HG03520 (cell line): ENCODE data around the gene TMEM14C.
"Not testable (repeated sequence)": the region's sequence is repeated elsewhere in the genome, so short reads cannot be mapped to it uniquely, and the experiment has no call there.

Experiments used
- ATAC-seq: cut with Tn5 transposase; IDR thresholded peaks from one replicate; pipeline ENCODE4 v1.9.1; 2021; ENCODE audit warnings: mild to moderate bottlenecking, moderate library complexity; ENCODE audit not compliant: unreplicated experiment

The TMEM14C gene

GRCh38 chr6:10720960-10721849, 1.7 kb upstream of the TMEM14C start:
- ATAC-seq = not testable (repeated sequence)

GRCh38 chr6:10721850-10722569, 860 bp upstream of the TMEM14C start:
- ATAC-seq = no peak

GRCh38 chr6:10722570-10722819, 375 bp upstream of the TMEM14C start:
- no peak for ATAC-seq

DNA sequence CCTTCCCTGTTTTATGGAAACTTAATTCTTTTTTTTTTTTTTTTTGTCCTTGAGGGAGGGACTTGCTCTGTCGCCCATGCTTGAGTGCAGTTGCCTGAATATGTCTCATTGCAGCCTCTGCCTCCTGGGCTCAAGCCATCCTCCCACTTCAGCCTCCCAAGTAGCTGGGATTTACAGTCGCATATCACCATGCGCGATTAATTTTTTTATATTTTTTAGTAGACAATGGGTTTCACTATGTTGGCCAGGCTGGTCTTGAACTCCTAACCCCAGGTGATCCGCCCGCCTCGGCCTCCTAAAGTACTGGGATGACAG, 654 bp downstream of the TMEM14C start:
- no peak for ATAC-seq

GRCh38 chr6:10725044-10725443, 2.2 kb downstream of the TMEM14C start:
- no peak for ATAC-seq

DNA sequence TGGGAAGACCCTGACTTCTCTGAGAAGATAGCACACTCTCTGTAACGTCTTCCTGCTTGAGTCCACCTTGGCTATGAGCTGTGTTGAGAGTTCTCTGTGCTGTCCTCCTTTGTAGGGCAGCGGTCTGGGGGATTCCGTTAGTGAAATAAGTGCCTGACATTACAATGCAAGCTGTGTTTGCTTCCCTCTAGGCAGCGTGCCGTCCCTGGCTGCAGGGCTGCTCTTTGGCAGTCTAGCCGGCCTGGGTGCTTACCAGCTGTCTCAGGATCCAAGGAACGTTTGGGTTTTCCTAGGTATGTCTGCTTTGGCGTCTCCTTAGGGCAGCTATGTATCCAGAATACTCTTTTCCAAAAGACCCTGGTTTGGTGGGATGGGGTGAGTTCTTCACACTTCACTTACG, 2.8 kb downstream of the TMEM14C start:
- no peak for ATAC-seq

DNA sequence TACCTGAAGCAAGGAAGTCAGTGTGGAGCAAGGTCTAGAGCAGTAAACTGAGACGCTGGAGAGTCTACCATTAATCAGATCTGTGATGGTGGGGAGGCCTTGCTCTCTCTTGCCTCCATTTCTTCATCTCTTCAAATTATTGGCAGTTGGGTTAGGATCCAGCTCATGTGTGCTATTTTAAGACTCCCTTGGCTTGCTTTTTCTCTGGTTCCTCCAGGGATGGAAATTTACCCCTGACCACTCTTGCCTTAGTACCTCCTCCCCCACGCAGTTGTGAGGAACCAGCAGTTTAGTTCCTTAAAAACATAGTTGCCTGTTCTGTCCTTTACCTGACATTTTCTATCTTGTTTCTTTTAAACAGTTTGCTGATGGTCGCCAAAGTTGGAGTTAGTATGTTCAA, 7.4 kb downstream of the TMEM14C start:
- no peak for ATAC-seq

- no peak for ATAC-seq
These were observed 10.4 kb downstream of the TMEM14C start for GRCh38 chr6:10733151-10733715.

DNA sequence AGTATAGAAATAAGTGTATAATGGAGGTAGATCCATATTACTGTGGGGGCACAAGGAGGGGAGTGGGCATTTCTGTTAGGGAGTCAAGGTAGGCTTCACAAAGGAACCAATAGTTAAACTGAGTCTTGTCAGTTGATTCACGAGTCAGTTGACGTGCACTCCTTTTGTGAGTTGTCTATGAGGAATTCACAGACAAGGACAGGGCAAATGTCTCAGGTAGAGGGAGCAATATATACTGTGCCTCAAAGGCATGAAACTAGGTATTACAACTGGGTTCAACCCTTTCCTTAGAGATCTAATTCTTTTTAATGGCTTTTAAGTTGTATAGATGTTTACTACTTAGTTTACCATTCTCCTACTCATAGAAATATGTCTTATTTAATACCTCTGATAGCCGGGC, 11.0 kb downstream of the TMEM14C start:
- ATAC-seq = no peak

DNA sequence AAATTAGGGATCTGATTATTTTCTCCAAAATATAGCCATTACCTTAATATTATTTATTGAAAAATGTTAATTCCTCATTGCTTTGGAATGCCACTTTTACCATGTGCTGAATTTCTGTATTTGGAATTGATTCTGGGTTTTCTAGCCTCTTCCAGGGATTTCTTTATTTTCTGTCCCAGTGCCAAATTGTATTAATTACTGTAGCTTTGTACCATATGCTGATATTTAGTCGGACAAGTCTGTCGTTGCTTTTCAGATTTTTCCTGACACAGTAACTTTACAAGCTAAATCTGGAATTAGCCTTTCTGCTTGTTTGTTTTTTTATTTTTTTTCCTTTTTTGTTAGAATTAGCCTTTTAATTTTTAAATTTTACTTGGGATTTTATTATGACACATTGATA, 13.9 kb downstream of the TMEM14C start:
- ATAC-seq = no peak

- ATAC-seq = no peak
These were observed 17.2 kb downstream of the TMEM14C start for GRCh38 chr6:10740061-10740460.

GRCh38 chr6:10741643-10742042, 18.8 kb downstream of the TMEM14C start:
- not testable (repeated sequence) for ATAC-seq

GRCh38 chr6:10742251-10742650, 19.4 kb downstream of the TMEM14C start:
- ATAC-seq = no peak

DNA sequence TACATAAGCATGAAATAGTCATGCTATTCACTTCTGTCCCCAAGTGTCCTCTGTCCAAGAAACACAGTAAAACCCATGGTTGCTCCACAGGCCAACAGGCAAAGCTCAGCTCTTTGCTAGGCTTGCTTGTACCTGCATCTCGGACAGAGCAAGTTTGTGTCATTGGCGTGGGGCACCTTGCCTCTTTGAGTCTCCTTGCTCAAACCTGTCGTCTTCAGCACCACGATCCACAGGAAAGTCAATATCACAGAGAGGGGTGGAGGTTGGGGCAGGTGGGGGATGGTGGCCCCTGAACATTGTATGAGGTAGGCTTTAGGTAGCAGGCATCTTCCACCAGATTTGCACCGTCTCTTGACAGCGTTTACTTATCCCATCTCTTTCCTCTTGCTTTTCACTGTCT, 20.6 kb downstream of the TMEM14C start:
- ATAC-seq = no peak

DNA sequence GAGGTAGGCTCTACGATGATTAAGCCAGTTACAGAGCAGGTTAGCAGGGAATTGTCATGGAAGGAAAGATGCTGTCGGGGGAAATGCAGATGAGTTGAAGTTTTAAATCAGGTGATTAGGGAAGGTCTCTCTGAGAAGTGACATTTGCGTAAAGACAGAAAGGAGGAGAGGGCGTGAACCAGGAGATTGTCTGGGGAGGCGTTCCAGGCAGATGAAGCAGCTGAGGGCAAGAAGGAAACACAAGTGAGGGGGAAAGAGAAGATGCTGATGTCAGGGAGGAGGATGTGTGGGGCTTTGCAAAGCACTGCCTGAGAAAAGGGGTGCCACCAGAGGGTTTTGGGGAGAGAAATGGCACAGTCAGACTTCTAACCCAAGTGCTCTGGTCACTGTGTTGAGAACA, 22.2 kb downstream of the TMEM14C start:
- ATAC-seq = no peak

- ATAC-seq = no peak
These were observed 24.0 kb downstream of the TMEM14C start for GRCh38 chr6:10746915-10747250.

GRCh38 chr6:10747251-10747972, 24.5 kb downstream of the TMEM14C start, which contains the start of gene TMEM14B:
TMEM14B (plus strand) TSS chr6:10747805; CDS start chr6:10749246, 1,441 bp downstream.
- ATAC-seq = peak; percentile 97

DNA sequence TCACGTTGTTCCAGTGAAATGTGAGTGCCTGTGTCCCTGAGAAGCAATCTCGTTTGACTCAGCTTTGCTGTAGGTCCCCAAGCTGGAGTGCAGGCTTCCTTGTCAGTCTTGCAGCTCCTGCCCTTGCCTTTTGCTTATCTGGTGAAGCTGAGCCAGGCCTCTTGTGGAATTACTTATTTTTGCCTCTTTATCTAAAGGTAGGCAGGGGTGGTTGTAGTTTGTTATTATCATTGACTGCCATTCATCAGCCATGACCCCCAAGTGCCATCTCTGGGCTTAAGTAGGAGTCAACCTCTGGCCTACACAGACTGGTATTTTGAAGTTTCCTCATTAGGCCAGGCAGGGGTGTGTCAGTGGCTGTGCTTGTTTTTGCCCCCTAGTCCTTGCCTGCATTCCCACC, 26.9 kb downstream of the TMEM14C start:
- no peak for ATAC-seq

- not testable (repeated sequence) for ATAC-seq
These were observed 27.7 kb downstream of the TMEM14C start for GRCh38 chr6:10750568-10750967.

- ATAC-seq = not testable (repeated sequence)
These were observed 28.9 kb downstream of the TMEM14C start for GRCh38 chr6:10751757-10752156.

DNA sequence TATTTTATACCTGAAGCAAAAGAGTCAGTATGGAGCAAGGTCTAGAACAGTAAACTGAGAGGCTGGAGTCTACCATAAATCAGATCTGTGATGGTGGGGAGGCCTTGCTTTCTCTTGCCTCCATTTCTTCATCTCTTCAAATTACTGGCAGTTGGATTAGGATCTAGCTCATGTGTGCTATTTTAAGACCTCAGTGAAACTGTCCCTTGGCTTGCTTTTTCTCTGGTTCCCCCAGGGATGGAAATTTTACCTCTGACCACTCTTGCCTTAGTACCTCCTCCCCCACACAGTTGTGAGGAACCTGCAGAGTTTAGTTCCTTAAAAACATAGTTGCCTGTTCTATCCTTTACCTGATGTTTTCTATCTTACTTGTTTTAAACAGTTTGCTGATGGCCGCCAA, 33.2 kb downstream of the TMEM14C start:
- ATAC-seq = no peak
